Measurements from ENCODE around the gene CTAG1A. TPM values are rescaled to one million over a fixed set of nuclear protein-coding genes. Genes with fewer than 3 reads are reported as not detected.

Gene CTAG1A
- polyA plus RNA-seq, 2 of the 4 experiments (the other 2 are of a cell fraction) = not detected

- ATAC-seq = no peak
- POLR2A ChIA-PET = no interaction called here
- FAIRE-seq = no peak
- WGBS (ENCODE audit: missing lambda C conversion rate) = 45% methylated on average over 5 of the region's 5 CpGs
- H3K9me3 ChIP-seq = peaks cover 5% of the 10 kb centered on the region; the same call in 1 of the 3 replicates
- H3K4me3 ChIP-seq = no peak overlapping the region
- H3K27ac ChIP-seq = no peak overlapping the region
- no peak for DNase-seq (ENCODE audit: low read depth in 1 of 2, low spot score in 1 of 2)
- no peak overlapping the region for H3K4me2 ChIP-seq
- no peak for TF ChIP-seq NR3C1 (IDR thresholded peaks at IDR 0.05)
- TF ChIP-seq, protein P1, sequence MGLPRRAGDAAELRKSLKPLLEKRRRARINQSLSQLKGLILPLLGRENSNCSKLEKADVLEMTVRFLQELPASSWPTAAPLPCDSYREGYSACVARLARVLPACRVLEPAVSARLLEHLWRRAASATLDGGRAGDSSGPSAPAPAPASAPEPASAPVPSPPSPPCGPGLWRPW (IDR thresholded peaks at IDR 0.05) = no peak
- CTCF ChIA-PET = interaction anchor here (2.3 kb wide), 1 partner anchor 156 kb away, joined by 11 read pairs; no protein-coding TSS in a partner anchor
- H3K4me1 ChIP-seq = no peaks in the 10 kb centered on the region
Measured at GRCh38 chrX:154593201-154593600, 8.3 kb downstream of the CTAG1A start.

GRCh38 chrX:154594491-154594890, 9.6 kb downstream of the CTAG1A start:
- Histone ChIP-seq H3K27ac (no peak overlapping the region), H3K4me1 (no peaks in the 10 kb centered on the region), H3K4me2 (no peak overlapping the region), H3K9me3 (peaks cover 5% of the 10 kb centered on the region; the same call in 1 of the 3 replicates), H3K4me3 (no peak overlapping the region)
- ATAC-seq (no peak), DNase-seq (ENCODE audit: low read depth in 1 of 2, low spot score in 1 of 2) (no peak), FAIRE-seq (no peak)
- CTCF ChIA-PET = no interaction called here
- POLR2A ChIA-PET = no interaction called here
- whole genome bisulfite sequencing (ENCODE audit: missing lambda C conversion rate) = 7% methylated on average over 3 of the region's 4 CpGs
- TF ChIP-seq TP53 (CRISPR knock-in tag; IDR thresholded peaks at IDR 0.05) = no peak
- TF ChIP-seq, protein P2, sequence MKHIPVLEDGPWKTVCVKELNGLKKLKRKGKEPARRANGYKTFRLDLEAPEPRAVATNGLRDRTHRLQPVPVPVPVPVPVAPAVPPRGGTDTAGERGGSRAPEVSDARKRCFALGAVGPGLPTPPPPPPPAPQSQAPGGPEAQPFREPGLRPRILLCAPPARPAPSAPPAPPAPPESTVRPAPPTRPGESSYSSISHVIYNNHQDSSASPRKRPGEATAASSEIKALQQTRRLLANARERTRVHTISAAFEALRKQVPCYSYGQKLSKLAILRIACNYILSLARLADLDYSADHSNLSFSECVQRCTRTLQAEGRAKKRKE (CRISPR knock-in tag; IDR thresholded peaks at IDR 0.05; ENCODE audit: low read depth) = no peak
- TF ChIP-seq SREBF2 (IDR thresholded peaks at IDR 0.05) = no peak
- no peak for TF ChIP-seq FOSL2 (IDR thresholded peaks at IDR 0.05)
- TF ChIP-seq FOSL2 (CRISPR knock-in tag; IDR thresholded peaks at IDR 0.05) = no peak
- TF ChIP-seq TFCP2L1 (CRISPR knock-in tag; IDR thresholded peaks at IDR 0.05) = no peak

DNA sequence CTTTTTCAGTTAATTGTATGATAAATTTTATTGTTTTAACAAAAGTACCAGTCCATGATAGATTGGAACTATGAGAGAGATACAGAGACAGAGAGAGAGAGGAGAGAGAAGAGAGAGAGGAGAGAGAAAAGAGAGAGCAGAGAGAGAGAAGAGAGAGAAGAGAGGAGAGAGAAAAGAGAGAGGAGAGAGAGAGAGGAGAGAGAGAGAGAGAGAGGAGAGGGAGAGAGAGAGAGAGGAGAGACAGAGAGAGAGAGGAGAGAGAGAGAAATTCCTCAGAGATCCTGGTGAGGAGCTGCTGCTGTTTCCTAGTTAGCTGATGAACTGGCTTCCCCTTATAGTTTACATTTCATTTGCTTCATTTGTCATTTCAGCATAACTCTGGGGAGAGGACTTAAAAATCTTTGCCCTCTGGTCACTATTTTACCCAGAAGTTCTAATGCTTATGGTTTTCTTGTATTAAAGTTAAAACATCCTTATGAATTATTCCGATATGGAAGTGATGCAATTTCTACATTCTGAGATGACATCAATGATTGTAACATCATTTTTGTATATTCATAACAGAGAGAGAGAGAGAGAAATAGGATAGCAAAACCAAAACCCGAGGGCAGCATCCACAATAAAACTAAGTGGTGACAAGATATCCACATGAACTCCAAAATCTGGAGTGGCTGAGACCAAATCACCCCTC, 10.8 kb downstream of the CTAG1A start:
- Histone ChIP-seq H3K4me1 (no peaks in the 10 kb centered on the region), H3K4me2 (no peak overlapping the region), H3K27ac (no peak overlapping the region), H3K9me3 (peaks cover 5% of the 10 kb centered on the region; the same call in 1 of the 3 replicates), H3K4me3 (no peak overlapping the region)
- CTCF ChIA-PET = interaction anchor here (1.2 kb wide), 1 partner anchor 16 kb away, joined by 3 read pairs; no protein-coding TSS in a partner anchor
- FAIRE-seq (no peak), ATAC-seq (no peak), DNase-seq (ENCODE audit: low read depth in 1 of 2, low spot score in 1 of 2) (no peak)
- 18% methylated on average over 2 of the region's 2 CpGs for WGBS (ENCODE audit: missing lambda C conversion rate)
- TF ChIP-seq GATA3 (IDR thresholded peaks at IDR 0.05; ENCODE audit: borderline replicate concordance) (no peak), NR3C1 (IDR thresholded peaks at IDR 0.05) (no peak), ZNF302 (CRISPR knock-in tag; IDR thresholded peaks at IDR 0.05) (no peak), MAX (IDR thresholded peaks at IDR 0.05) (no peak), EP300 (IDR thresholded peaks at IDR 0.05) (no peak), CHD2 (IDR thresholded peaks at IDR 0.05; ENCODE audit: low read length, partially characterized antibody) (no peak), KDM5A (IDR thresholded peaks at IDR 0.05) (no peak), HEYL (CRISPR knock-in tag; IDR thresholded peaks at IDR 0.05) (no peak), BHLHE40 (IDR thresholded peaks at IDR 0.05; ENCODE audit: low read depth, low read length) (no peak), POLR2A (IDR thresholded peaks at IDR 0.05; ENCODE audit: low read length) (no peak), EHF (CRISPR knock-in tag; IDR thresholded peaks at IDR 0.05) (no peak), NPAS2 (CRISPR knock-in tag; IDR thresholded peaks at IDR 0.05; ENCODE audit: borderline replicate concordance) (no peak), PHF8 (IDR thresholded peaks at IDR 0.05; ENCODE audit: borderline replicate concordance, low read depth) (no peak), TFCP2L1 (CRISPR knock-in tag; IDR thresholded peaks at IDR 0.05) (no peak), ESRRA (IDR thresholded peaks at IDR 0.05; ENCODE audit: borderline replicate concordance, low read length) (no peak)
- POLR2A ChIA-PET = no interaction called here
